HG03039 (cell line): ENCODE measurements around the gene MPRIP.

ENCODE experiments used
- ATAC-seq: cut with Tn5 transposase; IDR thresholded peaks from one replicate; pipeline ENCODE4 v1.9.1; 2021; ENCODE audit warnings: mild to moderate bottlenecking, moderate library complexity; ENCODE audit not compliant: unreplicated experiment

MPRIP gene

DNA sequence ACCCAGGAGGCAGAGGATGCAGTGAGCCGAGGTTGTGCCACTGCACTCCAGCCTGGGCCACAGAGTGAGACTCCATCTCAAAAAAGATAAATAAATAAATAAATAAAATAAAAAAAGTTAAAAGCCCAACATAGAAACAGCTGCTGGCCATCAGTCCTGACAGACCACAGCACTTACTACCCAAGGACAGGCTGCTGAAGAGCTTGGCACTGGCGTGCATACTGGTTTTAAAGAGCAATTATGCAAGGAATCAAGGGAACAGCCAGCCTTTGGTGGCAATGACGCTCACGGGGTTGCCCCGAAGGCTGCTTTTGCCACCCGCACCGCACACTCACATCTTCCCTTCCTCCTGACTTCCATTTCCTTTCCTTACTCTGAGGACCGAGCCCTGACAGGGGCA is 159.7 kb downstream of the MPRIP start:
- ATAC-seq: no peak

DNA sequence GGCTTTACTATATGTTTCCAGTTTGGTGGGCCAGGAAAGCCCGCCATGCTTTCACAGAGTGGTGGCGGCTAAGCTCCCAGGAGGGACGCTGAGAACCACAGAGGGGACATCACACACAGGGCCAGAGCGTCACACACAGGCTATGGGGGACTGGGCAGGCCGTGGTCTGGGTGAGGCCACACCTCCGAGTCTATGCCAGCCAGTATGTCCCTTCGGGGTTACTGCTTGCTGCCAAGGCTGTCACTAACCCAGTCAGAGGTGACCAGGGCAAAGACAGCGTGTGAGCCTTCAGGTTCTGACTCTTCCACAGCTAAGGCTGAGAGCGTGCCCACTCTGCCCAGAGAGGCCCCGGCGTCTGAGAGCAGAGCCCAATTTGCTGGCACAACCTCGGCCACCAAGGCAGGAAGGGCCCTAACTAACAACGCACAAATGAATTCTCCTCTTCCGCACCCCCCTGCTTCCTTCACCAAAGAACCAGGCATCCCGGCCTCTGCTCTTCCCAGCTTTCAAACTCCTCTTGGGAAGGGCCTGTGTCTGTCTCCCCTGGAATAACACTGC is 161.0 kb downstream of the MPRIP start:
- ATAC-seq: no peak

GRCh38 chr17:17204041-17204591 is 161.9 kb downstream of the MPRIP start:
- ATAC-seq: no peak

- no peak for ATAC-seq
Observed at GRCh38 chr17:17204635-17205231, 162.5 kb downstream of the MPRIP start.

DNA sequence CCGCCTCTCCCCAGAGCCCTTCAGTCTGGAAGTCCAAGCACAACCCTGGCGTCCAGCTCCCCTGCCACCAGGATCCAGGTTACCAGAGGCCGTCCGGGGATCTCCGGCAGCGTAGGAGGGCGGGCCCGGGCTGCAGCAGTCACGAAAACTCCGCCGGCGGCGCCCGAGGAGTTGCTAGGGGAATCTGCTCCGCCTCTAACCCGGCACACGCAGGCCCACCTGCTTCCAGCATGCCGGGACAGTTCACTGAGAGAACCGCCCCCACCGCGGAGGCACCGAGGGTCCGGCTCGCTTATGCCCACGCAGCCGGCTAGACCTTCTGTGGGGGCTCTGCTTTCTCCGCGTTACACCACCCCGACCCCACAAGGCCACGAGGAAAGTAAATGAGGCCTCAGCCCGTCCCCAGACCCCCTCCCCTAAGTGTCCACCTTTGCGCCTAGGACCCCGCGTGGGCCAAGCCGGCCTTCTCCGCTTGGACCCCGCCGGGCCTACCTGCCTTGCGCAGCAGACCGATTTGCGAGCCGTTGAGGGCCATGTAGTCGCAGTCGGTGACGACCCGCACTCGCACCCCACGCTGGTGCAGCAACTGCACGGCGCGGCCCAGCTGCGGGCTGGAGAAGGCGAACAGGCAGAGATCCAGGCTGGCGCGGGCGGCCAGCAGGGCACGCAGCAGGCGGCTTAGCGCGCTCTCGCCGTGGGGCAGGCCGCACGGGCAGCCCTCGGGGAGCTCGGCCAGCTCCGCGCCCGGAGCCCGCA is 163.3 kb downstream of the MPRIP start:
- ATAC-seq: no peak

DNA sequence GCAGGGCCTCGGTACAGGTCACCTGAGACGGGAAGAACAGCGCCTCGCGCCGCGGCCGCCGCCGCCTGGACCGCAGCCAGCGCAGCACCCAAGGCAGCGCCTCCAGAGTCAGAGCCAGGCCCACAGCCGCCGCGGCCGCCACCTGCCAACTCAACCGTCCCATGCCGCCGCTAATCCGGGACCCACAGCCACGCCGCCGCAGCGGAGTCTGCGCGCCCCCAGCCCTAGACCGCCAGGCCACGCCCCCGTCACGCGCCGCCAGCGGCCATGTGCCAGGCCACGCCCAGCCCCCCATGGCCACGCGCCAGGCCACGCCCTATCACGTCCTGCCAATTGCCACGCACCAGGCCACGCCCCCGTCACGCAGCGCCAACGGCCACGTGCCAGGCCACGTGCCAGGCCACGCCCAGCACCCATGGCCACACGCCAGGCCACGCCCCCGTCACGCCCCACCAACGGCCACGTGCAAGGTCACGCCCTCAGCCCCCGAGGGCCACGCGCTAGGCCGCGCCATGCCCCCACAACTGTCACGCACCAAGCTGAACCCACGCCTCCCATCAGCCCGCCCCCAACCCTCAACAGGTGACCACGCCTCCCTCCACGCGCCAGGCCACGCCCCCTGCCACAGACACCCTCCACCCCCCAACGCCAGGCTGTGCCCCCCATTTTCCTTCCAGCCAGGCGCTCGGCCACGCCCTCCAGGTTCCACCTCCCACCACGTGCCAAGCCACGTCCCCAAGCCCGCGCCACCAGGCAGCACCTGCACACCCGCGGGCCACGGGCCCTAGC is 164.1 kb downstream of the MPRIP start, which contains the start of gene PLD6:
TSS of gene PLD6 (minus strand) at position 210 of the 789 bp plus-strand sequence. CDS start at position 163, 47 bp downstream.
- no peak for ATAC-seq

DNA sequence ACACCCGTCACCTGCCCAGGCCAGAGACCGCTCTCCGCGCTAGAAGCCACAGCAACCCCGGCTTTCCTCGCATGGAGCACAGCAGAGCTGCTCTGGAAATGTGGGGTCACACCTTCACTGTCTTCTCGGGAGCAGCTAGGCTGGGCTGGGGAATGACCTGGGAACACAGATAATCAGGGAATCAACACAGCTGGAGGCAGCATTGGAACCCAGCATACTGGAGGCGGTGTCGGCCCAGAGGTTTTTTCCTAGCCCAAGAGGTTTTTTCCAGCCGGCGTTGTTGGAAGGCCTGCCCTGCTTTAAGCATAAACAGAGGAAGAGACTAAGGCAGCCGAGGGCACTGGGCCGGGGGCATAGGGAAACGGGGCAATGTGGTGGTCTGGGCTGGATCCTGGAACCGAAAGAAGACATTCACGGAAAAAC is 164.7 kb downstream of the MPRIP start:
- no peak for ATAC-seq

DNA sequence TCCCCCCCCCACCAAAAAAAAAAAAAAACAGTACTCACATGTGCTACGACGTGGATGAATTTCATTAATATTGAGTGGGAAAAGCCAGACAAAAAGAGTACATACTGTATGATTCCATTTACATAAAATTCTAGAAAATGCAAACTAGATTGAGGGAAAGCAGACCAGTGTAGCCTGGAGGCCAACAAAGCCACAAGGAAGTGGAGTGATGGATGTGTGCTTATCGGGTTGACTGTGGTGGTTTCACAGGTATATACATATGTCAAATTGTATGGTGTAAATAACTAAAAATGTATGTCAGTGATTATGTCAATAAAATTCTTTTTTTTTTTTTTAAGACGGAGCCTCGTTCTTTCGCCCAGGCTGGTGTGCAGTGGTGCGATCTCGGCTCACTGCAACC is 165.7 kb downstream of the MPRIP start:
- ATAC-seq: no peak

GRCh38 chr17:17213775-17214174 is 171.5 kb downstream of the MPRIP start:
- no peak for ATAC-seq

DNA sequence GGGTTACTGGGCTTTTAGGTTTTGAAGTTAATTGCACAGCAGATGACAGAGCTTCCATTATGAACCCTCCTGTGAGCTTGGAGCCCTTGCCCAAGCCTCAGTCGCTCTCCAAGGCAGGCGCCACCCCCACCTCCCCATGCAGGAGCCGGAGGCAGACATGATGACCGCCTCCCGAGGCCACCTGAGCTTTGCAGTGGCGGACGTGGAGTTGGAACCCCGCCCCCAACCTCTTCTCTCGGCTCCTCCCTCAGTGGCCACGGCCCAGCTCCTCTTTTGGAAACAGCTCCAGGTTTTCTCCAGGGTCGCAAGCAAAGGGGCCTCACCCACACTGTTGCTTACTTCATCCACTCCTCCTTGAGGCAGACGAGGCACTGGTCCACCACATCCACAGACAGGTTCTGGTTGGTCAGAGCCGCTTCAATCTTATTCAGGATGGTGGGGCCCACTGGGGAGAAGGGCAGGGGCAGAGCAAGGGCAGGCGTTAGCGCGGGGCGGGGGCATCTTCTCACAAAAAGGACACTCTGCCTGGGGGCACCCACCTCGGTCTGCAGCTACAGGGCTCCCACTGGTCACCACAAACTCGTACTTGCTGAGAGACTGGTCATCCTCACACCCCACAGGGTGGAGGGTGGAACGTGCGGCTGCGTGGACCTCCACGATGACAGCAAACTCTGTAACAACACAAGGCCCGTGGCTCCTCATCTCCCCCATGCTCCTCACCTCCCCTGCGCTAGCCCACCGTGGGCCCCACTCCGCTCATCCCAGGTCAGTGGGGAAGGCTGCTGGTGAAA is 172.6 kb downstream of the MPRIP start:
- ATAC-seq: no peak

- no peak for ATAC-seq
Observed at GRCh38 chr17:17215575-17215974, 173.3 kb downstream of the MPRIP start.

- no peak for ATAC-seq
Observed at GRCh38 chr17:17216236-17216635, 174.0 kb downstream of the MPRIP start.

GRCh38 chr17:17216776-17217175 is 174.5 kb downstream of the MPRIP start:
- no peak for ATAC-seq

- ATAC-seq: no peak
Observed at GRCh38 chr17:17217995-17218394, 175.7 kb downstream of the MPRIP start.

GRCh38 chr17:17220529-17220928 is 178.3 kb downstream of the MPRIP start:
- no peak for ATAC-seq

GRCh38 chr17:17221329-17221728 is 179.1 kb downstream of the MPRIP start:
- no peak for ATAC-seq

- no peak for ATAC-seq
Observed at GRCh38 chr17:17223736-17224135, 181.5 kb downstream of the MPRIP start.

DNA sequence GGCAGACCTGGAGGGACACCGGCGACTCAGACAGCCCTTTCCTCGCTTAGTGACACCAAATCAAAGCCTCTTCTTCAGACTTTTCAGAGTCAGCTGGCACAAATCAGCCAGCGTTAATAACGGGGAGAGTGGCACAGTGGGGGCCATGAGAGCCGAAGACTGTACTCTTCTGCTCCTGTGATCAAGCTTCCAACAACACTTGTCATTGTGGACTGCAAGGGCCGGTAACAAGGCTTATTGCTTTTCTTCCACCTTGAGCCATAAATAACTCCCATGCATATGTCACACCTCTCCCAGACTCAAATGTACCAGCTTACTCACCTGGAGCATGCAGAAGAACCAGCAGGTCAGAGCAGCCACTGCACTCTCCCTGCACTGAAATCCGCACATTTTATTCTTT is 181.9 kb downstream of the MPRIP start:
- no peak for ATAC-seq

GRCh38 chr17:17225901-17226300 is 183.6 kb downstream of the MPRIP start:
- ATAC-seq: no peak
